Measurements from ENCODE around the gene RALB. TPM values are rescaled to one million over a fixed set of nuclear protein-coding genes. Genes with fewer than 3 reads are reported as not detected.

RALB gene
- polyA plus RNA-seq, 1 of the 3 experiments (the other 2 are of a cell fraction): 37.2 TPM

DNA sequence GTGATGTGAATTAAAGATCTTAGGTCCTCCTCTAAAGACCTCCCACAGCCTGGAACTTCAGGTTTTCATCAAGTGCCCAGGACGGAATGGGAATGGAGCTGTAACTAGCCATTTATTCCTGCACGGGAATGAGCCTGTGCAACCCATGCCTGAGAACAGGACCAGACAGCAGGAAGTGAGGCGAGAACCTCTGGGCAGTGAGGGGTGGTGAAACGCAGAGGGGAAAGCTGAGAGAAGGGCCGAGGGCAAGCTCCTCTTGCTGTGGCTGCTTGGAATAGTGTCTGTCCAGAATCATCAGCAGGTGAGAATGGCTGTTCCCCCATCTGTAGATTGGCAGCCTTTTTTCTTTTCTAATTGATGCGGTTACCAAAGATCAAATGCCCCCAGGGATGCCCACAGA lies 4.8 kb upstream of the RALB start:
- Histone ChIP-seq H2AFZ (ENCODE audit: low read depth) (no peak overlapping the region), H3K4me3 (ENCODE audit: low read depth in 2 of 2, low read length in 1 of 2) (no peak overlapping the region), H3K27ac (ENCODE audit: low read depth in 2 of 2, low read length in 1 of 2) (no peak overlapping the region), H4K20me1 (ENCODE audit: insufficient read depth) (no peaks in the 10 kb centered on the region), H3K36me3 (replicated peaks in 1 of 2; ENCODE audit: control insufficient read depth in 1 of 2, insufficient read depth in 2 of 2, low read length in 1 of 2) (no peaks in the 10 kb centered on the region), H3F3A (replicated peaks; ENCODE audit: insufficient read depth) (no peaks in the 10 kb centered on the region), H3K4me1 (ENCODE audit: control insufficient read depth in 1 of 2, insufficient read depth in 2 of 2, low read depth in 1 of 2, low read length in 1 of 2) (peaks cover 7 to 39% of the 10 kb centered on the region in 2 experiments; a peak in 3 of 4 replicates), H3K9ac (no peak overlapping the region), H3K9me3 (no peaks in the 10 kb centered on the region), H3K27me3 (ENCODE audit: insufficient read depth) (no peaks in the 10 kb centered on the region), H3K79me2 (ENCODE audit: insufficient read depth) (no peaks in the 10 kb centered on the region), H3K4me2 (no peak overlapping the region), H3K9me2 (no peaks in the 10 kb centered on the region)
- CTCF ChIA-PET: interaction anchor here (1.1 to 1.6 kb wide), 3 partner anchors 18 to 96 kb away, joined by 3 to 6 read pairs (median 4); no protein-coding TSS in a partner anchor
- WGBS (ENCODE audit: low lambda C conversion rate): 80% methylated on average over 6 of the region's 6 CpGs
- DNase-seq: no peak
- POLR2A ChIA-PET: no interaction called here
- TF ChIP-seq RAD21 (IDR thresholded peaks at IDR 0.05; ENCODE audit: low read length): no peak
- TF ChIP-seq, protein P1, sequence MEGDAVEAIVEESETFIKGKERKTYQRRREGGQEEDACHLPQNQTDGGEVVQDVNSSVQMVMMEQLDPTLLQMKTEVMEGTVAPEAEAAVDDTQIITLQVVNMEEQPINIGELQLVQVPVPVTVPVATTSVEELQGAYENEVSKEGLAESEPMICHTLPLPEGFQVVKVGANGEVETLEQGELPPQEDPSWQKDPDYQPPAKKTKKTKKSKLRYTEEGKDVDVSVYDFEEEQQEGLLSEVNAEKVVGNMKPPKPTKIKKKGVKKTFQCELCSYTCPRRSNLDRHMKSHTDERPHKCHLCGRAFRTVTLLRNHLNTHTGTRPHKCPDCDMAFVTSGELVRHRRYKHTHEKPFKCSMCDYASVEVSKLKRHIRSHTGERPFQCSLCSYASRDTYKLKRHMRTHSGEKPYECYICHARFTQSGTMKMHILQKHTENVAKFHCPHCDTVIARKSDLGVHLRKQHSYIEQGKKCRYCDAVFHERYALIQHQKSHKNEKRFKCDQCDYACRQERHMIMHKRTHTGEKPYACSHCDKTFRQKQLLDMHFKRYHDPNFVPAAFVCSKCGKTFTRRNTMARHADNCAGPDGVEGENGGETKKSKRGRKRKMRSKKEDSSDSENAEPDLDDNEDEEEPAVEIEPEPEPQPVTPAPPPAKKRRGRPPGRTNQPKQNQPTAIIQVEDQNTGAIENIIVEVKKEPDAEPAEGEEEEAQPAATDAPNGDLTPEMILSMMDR (IDR thresholded peaks at IDR 0.05): no peak
- TF ChIP-seq POLR2AphosphoS5 (IDR thresholded peaks at IDR 0.05; ENCODE audit: low read depth, low read length): no peak
- TF ChIP-seq RXRA (IDR thresholded peaks at IDR 0.05; ENCODE audit: borderline replicate concordance, low read depth): no peak
- no peak for TF ChIP-seq GATA2 (CRISPR knock-in tag; IDR thresholded peaks at IDR 0.05)
- TF ChIP-seq FOXJ3 (CRISPR knock-in tag; IDR thresholded peaks at IDR 0.05): no peak
- TF ChIP-seq, protein P2, sequence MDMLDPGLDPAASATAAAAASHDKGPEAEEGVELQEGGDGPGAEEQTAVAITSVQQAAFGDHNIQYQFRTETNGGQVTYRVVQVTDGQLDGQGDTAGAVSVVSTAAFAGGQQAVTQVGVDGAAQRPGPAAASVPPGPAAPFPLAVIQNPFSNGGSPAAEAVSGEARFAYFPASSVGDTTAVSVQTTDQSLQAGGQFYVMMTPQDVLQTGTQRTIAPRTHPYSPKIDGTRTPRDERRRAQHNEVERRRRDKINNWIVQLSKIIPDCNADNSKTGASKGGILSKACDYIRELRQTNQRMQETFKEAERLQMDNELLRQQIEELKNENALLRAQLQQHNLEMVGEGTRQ (IDR thresholded peaks at IDR 0.05; ENCODE audit: borderline replicate concordance, low read depth, low read length): no peak
- no peak for TF ChIP-seq EP300 (IDR thresholded peaks at IDR 0.05; ENCODE audit: borderline replicate concordance in 1 of 2, low read depth in 1 of 2, low read length in 1 of 2)
- no peak for TF ChIP-seq SIN3A (IDR thresholded peaks at IDR 0.05; ENCODE audit: borderline replicate concordance, low read depth, low read length)
- TF ChIP-seq RCOR1 (IDR thresholded peaks at IDR 0.05; ENCODE audit: low read length): no peak
- TF ChIP-seq NFIC (IDR thresholded peaks at IDR 0.05; ENCODE audit: borderline replicate concordance): no peak

DNA sequence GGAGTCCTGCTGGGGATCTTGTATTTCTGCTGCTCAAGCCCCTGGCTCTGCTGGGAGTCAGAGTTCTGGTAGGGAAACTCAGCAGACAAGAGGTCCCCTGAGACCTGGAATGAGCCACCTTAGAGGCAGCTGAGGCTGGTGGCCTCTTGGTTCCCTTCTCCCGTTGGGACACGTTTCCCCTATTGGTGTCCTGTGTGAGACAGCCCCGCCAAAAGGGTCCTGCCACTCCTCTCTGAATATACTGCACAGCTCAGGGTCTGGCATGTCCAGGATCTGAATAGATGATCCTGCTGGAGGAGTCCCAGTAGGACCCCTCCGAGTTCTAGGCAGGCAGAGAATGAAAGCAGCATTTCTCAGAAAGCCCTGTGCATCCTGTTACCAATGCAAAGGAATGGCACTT lies 2.0 kb upstream of the RALB start:
- Histone ChIP-seq H3K9me3 (no peaks in the 10 kb centered on the region), H3K4me3 (ENCODE audit: low read depth in 2 of 2, low read length in 1 of 2) (no peak overlapping the region), H2AFZ (ENCODE audit: low read depth) (no peak overlapping the region), H4K20me1 (ENCODE audit: insufficient read depth) (peaks cover 21% of the 10 kb centered on the region), H3K9ac (no peak overlapping the region), H3K27me3 (ENCODE audit: insufficient read depth) (no peaks in the 10 kb centered on the region), H3K79me2 (ENCODE audit: insufficient read depth) (peaks cover 27% of the 10 kb centered on the region), H3K4me1 (ENCODE audit: control insufficient read depth in 1 of 2, insufficient read depth in 2 of 2, low read depth in 1 of 2, low read length in 1 of 2) (peaks cover 4 to 34% of the 10 kb centered on the region in 2 experiments; a peak in 3 of 4 replicates), H3K27ac (ENCODE audit: low read depth in 2 of 2, low read length in 1 of 2) (no peak overlapping the region), H3K4me2 (no peak overlapping the region), H3F3A (replicated peaks; ENCODE audit: insufficient read depth) (no peaks in the 10 kb centered on the region), H3K36me3 (replicated peaks in 1 of 2; ENCODE audit: control insufficient read depth in 1 of 2, insufficient read depth in 2 of 2, low read length in 1 of 2) (no peaks in the 10 kb centered on the region), H3K9me2 (no peaks in the 10 kb centered on the region)
- CTCF ChIA-PET: interaction anchor here (1.4 kb wide), 1 partner anchor 498 kb away, joined by 3 read pairs; no protein-coding TSS in a partner anchor
- no peak for DNase-seq
- WGBS (ENCODE audit: low lambda C conversion rate): 69% methylated on average over 2 of the region's 4 CpGs
- TF ChIP-seq FOXJ3 (CRISPR knock-in tag; IDR thresholded peaks at IDR 0.05) (no peak), EP300 (IDR thresholded peaks at IDR 0.05; ENCODE audit: borderline replicate concordance in 1 of 2, low read depth in 1 of 2, low read length in 1 of 2) (no peak)
- POLR2A ChIA-PET: no interaction called here

Data from SK-N-SH (cell line).